Stimulated activated CD4-positive, alpha-beta T cell treated with anti-CD3 and anti-CD28 coated beads, Interleukin-12 subunit alpha, Interleukin-12 subunit beta, amount 100 ng/mL, for 4 hours (primary cell): ENCODE data around the gene LHFPL5.

ENCODE experiments used
- DNase-seq: peaks from one replicate; pipeline ENCODE4 v3.0.0-alpha.2; 2020

LHFPL5 gene

DNA sequence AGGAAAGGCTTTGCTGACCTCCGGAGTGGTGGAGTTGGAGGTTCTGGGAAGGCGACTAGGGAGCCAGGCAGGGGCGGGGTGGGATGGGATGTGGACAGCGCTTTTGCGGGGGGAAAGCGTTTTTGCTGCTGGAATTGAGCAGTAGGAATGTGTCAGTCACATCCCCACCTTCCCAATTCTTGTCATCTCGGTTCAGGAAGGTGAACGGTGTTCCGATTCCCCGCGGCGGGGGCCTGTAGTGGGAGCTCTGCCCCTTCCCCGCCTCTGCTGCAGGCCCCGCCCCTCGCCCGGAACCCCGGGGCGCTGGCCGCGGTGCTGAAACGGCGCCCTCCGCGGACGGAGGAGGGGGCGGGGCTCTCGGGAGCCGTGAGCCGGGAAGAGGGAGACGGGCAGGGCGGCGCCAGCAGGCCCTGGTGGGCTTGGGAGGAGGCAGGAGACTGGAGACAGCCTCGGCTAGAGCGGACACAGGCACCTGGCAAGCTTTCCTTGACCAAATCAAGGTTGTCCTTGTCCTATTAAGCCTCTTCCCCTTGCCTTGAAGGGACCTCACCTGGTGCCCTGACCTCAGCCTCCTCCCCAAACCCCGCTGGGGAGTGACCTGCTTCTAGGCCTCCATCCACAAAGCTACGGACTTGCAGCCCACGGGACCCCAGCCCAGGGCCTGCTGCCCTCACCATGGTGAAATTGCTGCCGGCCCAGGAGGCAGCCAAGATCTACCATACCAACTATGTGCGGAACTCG lies at the start of gene LHFPL5:
LHFPL5 (plus strand) TSS at position 357 of the 741 bp plus-strand sequence; CDS start at position 676, 319 bp downstream.
- peak; percentile 46 for DNase-seq

DNA sequence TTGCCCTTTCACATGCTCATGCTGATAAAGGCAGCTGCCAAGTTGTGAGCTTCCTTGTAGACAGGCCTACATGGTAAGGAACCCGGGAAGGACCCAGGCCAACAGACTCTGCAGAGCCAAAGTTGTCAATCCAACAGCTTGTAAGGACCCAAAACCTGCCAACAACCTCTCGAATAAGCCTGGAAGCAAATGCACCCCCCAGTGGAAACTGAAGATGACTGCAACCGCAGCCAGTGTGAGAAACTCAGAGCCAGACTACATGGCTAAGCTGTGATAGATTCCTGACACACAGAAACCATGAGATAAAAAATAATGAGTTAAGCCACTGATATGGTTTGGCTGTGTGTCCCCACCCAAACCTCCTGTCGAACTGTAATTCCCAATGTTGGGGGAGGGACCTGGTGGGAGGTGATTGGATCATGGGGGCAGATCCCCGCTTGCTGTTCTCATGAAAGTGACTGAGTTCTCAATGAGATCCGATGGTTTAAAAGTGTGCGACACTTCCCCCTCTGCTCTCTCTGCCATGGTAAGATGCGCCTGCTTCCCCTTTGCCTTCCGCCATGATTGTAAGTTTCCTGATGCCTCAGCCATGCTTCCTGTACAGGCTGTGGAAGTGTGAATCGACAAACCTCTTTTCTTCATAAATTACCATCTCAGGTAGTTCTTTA lies 47.6 kb upstream of the LHFPL5 start:
- DNase-seq = no peak

DNA sequence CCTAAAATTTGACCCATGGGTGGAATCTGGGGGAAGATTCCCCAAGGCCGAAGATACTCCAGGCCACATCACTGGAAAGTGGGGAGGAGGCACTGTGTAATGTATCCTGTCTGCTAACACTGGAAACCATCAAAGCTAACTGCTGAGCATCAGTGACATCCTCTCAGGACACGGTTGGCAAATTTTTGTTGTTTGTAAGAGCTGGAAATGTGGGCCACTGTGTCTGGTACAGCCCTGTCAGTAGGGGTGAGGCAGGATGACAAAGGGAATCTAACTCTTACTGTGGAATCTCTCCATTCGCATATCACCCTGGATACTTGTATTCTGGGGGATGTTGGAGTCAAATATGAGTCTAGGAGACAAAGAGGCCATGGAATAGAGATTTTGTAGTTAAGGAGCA lies 45.7 kb upstream of the LHFPL5 start:
- no peak for DNase-seq

DNA sequence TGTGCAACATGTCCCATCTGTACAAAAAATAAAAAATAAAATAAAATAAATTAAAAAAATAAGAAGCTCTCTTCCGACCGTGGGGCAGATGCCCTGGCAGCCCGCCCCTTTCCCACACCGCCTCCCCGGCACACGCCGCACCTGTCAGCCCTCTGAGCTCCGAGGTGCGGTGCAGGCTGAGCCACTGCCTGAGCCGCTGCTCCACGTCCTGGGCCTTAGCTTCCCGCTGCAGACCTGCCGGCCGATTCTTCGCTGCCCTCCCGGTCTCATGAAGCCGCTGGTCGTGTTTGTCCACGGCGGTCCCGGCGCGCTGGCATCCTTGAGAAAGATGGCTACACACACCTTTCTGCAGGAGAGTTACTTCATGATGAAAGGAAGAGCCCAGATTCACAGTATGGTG lies 39.4 kb upstream of the LHFPL5 start:
- no peak for DNase-seq

DNA sequence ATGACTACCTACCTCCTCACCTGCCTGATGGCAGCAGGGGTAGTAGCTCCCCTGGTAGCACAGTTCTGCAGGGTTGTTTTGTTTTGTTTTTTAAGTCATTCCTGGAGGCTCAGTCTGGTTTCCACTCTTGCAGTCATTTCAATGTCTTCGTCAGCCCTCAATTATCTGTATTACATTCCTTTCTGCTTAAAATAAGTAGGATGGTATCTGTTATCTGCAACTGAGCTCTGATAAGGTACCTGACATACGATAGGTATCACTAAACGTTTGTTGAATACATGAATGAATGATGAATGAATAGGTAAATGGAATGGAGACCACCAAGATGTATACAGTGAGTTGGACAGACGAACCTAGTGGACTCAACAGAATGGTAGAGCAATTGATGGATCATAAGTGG lies 35.9 kb upstream of the LHFPL5 start:
- DNase-seq = no peak

DNA sequence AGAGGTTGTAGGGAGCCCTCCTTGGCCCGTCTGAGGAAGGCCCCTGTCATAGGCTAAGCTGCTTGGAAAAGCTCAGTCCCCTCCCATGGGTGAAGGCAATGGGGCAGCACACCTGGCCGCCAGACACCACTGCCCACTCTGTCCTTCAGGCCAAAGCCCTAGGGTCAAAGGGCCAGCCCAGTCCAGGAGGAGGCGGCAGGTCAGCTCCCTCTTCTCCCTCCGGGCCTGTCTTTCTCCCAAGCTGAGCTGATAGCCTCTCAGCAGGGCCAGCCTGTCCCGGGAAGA lies 33.9 kb upstream of the LHFPL5 start:
- no peak for DNase-seq

DNA sequence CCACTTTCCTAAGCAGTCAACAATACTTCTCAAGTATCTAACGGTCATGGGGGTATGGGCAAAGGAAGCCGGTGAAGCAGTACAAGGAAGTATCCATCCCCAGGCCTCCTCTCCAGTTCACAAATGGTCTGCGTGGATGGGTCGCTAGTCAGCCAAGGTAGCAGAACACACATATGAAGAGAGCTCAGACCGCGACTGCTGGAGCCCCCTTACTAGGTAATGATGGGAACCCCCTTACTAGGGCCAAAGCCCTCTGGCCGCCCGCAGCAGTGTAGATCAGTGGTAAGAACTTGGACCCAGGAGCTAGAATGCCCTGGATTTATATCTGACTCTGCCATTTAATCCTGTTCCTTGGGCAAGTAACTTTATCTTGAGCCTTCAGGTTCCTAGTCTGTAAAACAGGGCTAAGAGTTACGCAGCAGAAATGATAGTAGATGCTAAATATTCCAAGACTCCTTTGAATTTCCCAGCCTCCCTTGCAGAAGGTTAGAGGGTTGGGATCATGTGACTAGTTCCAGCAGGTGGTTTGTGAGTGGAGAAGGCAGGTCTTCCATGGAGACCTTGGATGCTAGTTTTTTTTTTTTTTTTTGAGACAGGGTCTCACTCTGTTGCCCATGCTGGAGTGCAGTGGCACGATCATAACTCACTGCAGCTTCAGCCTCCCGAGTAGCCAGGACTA lies 30.9 kb upstream of the LHFPL5 start:
- DNase-seq = no peak

DNA sequence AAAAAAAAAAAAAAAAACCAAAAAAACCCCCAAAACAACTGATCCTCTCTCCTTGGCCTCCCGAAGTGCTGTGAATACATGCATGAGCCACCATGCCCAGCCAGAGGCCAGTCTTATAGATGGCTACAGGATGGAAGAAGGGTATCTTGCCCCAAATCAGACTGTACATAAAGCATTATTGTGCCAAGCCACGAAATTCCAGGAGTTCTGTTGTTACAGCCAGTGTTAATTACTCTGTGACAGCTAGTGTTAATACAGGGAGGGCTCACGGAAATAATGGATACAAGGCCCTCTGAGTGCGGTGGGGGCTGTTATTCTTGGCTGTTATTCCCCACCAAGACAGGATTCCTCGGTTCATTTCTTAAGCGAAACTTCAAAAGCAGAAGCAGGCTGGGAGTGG lies 30.1 kb upstream of the LHFPL5 start:
- no peak for DNase-seq

DNA sequence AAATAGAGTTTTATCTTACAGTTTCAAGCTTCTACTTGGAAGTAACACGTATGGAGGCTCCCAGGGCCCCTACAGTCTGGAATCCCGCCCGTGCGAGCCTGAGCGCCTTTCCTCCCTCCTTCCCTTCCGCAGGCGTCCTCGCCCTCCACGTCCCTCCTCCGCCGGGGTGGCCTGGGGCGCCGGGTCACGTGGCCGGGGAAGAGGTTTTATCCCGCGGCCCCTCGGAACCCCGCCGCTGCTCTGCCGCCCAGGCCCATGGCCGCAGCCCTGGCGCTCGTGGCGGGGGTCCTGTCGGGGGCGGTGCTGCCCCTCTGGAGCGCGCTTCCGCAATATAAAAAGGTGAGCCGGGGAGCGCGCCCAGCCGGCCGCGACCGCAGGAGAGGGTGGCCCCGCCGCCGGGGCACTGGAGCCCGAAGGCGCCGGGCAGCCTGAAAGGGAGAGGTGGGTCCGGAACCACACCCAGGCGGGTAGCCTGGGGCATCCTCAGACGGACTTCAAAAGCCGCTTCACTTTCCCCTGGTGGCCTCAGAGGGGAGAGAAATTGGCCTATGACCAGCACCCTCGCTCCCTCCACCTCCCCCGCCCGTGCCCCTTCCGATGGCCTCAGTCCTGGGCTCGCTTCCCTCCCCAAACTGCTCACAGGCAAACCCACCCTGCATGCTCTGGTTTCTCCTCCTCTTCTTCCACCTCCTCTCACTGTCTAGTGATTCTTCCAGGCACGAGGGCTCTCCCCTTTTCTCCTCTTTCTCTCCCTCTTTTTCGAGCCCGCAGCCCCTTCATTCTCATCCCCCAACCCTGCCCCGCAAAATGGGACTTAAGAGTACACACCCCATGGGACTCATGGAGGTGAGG lies 28.6 kb upstream of the LHFPL5 start, which contains the start of gene CLPSL2:
CLPSL2 (plus strand) TSS at position 235 of the 852 bp plus-strand sequence; CDS start at position 256, 21 bp downstream.
- DNase-seq = no peak

DNA sequence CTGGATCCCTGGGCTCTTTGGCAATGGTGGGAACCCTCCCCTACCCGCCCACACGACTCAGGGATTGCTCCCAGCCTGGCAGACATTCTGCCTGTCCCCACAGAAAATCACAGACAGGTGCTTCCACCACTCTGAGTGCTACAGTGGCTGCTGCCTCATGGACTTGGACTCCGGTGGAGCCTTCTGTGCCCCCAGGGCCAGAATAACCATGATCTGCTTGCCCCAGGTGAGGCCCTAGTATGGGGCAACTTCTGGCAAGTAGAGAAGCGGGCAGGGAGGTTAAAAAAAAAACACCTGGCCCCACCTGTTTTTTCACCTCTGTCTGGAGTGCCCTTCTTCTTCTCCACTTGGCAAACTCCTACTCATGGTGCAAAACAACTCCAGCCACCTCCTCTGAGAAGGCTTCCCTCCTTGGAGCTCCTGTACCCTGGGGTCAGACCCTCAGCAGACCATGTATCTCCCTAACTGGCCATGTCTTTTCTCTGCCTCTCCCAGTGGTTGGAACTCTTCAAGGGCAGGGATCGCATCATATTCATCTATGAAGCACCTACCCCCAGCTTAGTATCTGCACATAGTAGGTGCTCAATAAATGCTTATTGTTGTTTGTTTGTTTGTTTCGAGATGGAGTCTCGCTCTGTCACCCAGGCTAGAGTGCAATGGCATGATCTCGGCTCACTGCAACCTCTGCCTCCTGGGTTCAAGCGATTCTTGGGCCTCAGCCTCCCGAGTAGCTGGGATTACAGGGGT lies 27.6 kb upstream of the LHFPL5 start:
- DNase-seq = no peak

DNA sequence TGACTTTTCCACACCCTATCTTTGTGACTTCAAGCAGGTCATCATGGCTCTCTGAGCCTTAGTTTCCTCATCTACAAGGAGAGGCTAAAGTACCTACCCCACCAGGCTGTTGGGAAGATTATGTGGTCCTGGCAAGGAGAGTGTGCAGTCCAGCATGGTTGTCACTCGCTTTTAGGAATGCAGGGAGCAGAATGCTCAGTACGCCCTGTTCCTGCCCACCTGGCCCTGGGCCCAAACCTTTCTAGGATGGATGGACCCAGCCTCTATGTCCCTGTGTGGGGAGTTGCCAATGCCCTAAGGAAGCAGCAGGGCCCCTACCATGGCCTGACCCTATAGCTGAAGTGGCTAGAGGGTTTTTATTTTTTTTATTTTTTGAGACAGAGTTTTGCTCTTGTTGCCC lies 26.7 kb upstream of the LHFPL5 start:
- DNase-seq = no peak

DNA sequence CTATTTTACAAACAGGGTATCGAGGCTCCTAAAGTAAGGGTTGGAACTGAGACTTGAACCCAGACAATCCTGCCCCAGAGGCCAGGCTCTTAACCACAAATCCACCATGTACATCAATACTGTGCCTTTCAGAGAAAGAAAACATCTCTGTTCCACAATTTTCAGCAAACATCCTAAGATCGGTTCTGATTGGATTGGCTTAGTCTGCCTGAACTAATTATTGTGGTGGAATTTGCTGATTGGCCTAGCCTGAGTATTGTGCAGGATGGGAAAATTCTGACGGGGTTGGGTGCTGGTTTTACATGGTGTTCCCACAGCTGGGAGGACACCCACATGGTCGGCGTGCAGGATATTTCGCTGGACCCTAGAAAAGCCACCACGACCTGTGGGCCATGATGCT lies 24.4 kb upstream of the LHFPL5 start, which contains the start of gene CLPSL1:
CLPSL1 (plus strand) TSS at position 301 of the 400 bp plus-strand sequence; CDS start at position 393, 92 bp downstream.
- DNase-seq = no peak

DNA sequence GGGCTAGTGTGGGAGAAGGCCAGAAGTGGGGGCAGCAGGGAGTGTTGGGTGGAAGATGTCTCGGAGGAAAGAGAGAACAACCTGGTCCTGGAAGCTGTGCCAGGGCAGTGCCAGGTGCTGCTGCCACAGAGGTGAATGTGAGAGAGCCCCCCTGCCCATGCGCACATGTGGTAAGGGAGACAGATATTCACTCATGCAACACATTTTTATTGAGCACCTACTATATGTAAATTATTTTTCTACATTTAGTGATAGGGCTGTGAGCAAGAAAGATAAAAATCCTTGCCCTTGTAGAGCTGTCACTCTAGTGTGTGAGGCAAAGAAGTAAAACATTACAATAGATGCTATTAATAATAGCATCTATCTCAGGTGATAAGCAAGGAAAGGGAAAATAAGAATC lies 23.9 kb upstream of the LHFPL5 start:
- DNase-seq = no peak

DNA sequence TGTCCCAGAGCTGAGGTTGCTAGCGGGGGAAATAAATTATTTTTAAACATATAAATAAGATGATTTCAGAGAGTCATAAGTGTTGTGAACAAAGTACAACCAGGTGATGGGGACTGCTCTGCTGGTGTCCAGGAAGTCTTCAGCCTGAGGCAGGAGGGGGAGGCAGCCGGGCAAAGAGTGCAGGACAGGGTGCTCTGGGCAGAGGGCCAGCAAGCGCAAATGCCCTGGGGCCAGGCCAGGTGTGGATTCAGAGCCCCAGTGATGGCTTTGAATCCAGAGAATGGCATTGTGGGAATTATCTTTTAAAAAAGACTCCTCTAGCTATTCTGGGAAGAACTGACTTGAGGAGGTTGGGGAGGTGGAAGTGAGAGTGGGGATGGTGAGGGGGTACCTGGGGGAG lies 22.7 kb upstream of the LHFPL5 start:
- no peak for DNase-seq

DNA sequence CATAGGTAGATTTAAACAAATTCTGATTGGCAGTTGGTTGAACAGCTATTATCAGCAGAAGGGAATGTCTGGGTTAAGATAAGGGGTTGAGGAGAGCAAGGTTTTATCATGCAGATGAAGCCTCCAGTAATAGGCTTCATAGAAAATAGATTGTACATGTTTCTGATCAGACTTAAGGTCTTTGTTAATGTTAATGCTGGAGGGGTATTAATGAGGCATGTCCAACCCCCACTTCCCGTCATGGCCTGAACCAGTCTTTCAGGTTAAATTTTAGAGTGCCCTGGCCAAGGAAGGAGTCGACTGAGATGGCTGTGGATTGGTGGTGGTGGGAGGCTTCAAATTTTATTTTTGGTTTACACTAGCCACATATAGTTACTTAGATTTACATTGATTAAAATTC lies 21.0 kb upstream of the LHFPL5 start:
- DNase-seq = no peak

DNA sequence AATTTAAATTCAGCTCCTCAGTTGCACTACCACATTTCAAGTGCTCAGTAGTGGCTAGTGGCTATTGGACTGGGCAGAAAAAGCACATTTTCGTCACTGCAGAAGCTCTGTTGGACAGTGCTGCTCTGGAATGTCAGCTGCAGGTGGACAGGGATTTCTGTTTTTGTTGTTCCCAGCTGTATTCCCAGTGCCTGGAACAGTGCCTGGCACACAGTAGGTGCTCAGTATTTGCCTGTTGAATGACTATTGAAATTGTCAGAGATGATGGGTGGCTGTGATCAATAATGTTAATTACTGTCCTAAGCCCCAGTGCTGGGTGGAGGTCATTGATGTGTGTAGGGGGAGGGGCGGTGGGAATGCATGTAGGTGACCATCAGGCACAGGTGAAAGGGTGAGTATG lies 18.9 kb upstream of the LHFPL5 start:
- no peak for DNase-seq

DNA sequence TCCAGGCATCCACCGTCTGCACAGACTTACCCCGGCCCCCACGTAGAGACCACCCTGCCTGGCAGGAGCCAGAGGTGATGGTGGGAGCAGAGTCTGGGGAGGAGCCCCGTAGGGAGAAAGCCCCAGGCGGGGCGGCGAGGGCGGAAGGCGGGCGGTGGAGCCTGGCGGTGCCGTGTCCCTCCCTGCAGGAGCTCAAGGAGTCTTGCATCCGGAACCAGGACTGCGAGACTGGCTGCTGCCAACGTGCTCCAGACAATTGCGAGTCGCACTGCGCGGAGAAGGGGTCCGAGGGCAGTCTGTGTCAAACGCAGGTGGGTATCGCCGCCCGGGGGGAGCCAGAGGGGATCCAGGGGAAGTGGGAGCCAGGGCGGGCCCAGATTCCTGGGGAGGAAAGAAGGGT lies 18.3 kb upstream of the LHFPL5 start:
- DNase-seq = no peak

DNA sequence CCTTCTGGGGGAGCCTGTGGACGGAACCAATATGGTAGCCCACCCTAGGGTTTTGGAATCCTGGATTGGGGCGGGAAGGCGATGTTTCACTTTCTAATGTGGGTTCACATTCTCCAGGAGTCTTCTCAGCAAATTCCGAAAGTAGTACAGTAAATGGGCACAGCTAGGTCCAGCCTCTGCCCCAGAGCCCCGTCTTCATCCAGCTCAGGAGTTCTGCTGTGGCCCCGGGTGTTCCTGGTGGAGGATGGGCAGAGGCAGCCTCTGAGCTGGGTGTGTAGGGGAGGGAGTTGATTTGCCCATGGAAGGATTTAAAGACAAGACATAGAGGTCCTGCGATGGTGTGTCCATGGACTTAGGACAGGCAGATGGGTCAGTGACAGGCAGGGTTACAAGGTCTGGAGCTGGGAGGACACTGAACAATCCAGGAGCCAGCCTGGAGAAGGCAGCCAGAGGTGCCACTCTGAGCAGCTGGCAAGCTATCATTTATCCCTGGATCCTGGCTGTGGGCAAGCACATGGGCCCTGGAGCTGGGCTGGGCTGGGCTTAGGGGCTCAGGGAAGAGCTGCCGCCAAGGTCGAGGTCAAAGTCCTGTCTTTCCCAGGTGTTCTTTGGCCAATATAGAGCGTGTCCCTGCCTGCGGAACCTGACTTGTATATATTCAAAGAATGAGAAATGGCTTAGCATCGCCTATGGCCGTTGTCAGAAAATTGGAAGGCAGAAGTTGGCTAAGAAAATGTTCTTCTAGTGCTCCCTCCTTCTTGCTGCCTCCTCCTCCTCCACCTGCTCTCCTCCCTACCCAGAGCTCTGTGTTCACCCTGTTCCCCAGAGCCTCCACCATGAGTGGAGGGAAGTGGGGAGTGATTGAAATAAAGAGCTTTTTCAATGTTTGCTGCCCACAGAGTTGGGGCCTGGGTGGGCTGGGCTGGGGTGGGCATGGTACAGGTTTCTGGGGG lies 17.6 kb upstream of the LHFPL5 start:
- no peak for DNase-seq

DNA sequence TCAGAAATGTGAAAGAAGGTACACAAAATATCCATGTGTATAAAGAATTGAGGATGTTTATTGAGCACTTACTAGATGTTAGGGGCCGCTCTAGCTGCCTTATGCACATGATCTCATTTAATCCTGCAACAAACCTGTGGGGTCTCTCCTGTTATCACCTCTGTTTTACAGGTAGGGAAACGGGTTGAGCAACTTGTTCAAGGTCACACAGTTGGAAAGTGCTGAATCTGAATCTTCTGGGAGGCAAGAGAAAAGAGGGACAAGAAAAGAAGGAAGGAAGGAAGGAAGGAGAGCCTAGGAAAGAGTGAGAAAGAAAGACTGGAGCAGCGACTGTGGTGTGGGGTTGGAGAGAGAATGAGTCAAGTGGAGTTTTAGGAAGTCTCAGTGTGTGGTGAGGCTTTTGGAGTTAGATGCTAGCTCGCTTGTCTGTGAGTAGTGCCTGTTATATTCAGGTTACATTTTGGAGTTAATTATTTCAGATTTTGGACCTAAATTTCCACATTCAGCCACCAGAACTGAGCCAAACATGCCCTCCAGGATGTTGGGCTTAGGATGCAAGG lies 16.6 kb upstream of the LHFPL5 start:
- no peak for DNase-seq

DNA sequence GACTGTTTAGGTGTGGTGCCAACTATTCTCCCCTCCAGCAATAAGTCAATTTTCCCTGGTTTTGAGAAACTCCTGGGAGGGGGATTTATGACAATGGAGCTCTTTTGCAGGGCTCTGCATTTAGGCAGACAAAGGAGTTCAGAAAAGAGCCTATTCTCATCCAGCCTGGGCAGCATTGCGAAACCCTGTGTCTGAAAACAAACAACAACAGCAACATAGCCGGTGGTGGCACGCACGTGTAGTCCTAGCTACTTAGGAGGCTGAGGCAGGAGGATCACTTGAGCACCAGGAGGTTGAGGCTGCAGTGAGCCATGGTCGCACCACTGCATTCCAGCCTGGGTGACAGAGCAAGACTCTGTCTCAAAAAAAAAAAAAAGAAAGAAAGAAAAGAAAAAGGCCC lies 14.5 kb upstream of the LHFPL5 start:
- no peak for DNase-seq
